ENCODE data around the gene APOLD1.

The APOLD1 gene

DNA sequence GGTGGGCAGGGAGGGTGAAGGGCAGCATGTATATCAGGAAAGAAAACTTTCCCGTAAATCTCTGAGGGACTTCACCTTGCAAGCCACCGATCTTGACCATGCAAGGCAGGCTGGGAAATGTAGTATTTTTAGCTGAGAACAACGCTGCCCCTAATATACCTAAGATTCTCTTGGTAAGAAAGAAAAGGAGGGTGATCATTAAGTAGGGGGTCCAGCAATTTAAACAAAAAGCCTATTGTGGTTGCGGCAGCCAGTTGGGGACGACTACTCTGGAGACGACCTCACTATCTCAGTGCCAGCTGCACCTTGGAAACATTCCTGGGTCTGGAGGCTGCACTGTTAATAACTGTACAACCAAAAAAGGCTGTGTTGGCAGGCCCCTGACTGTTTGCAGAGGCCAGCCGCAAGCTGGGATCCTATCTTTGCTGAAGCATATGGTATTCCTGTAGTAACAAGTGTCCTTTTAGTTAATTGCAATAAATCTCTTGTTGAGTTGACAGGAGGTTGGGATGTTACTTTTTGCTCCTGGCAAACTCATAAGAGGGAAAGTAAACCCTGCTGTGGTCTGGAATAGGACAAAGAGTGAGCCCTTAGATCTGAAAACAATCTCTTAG, 6.4 kb downstream of the APOLD1 start:
- no peak overlapping the region for H3K4me2 ChIP-seq (ENCODE audit: low read depth, low read length, poor library complexity, severe bottlenecking)
- H3K36me3 ChIP-seq (ENCODE audit: low read length), result no peaks in the 10 kb centered on the region
- H3K27ac ChIP-seq (ENCODE audit: low read depth, low read length), result no peak overlapping the region
- peaks cover 7% of the 10 kb centered on the region; the same call in 1 of the 2 replicates for H3F3A ChIP-seq (ENCODE audit: insufficient read depth)
- no peak overlapping the region for H3K4me3 ChIP-seq (ENCODE audit: insufficient read depth, low read length, poor library complexity, severe bottlenecking)
- H3K79me2 ChIP-seq (ENCODE audit: insufficient read depth, low read length), result no peaks in the 10 kb centered on the region
- H2AFZ ChIP-seq (ENCODE audit: low read depth, low read length, severe bottlenecking), result no peak overlapping the region
- H3K9me3 ChIP-seq (ENCODE audit: insufficient read depth, low read length), result no peaks in the 10 kb centered on the region
- H4K20me1 ChIP-seq (ENCODE audit: low read depth, low read length), result no peaks in the 10 kb centered on the region
- TF ChIP-seq EZH2phosphoT487 (conservative IDR thresholded peaks at IDR 0.05; ENCODE audit: low read length), result no peak
- TF ChIP-seq, protein P1, sequence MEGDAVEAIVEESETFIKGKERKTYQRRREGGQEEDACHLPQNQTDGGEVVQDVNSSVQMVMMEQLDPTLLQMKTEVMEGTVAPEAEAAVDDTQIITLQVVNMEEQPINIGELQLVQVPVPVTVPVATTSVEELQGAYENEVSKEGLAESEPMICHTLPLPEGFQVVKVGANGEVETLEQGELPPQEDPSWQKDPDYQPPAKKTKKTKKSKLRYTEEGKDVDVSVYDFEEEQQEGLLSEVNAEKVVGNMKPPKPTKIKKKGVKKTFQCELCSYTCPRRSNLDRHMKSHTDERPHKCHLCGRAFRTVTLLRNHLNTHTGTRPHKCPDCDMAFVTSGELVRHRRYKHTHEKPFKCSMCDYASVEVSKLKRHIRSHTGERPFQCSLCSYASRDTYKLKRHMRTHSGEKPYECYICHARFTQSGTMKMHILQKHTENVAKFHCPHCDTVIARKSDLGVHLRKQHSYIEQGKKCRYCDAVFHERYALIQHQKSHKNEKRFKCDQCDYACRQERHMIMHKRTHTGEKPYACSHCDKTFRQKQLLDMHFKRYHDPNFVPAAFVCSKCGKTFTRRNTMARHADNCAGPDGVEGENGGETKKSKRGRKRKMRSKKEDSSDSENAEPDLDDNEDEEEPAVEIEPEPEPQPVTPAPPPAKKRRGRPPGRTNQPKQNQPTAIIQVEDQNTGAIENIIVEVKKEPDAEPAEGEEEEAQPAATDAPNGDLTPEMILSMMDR (IDR thresholded peaks at IDR 0.05; ENCODE audit: insufficient read depth, low read length, poor library complexity, severe bottlenecking), result no peak
- no peak overlapping the region for H3K9ac ChIP-seq (ENCODE audit: low read length)
- no peaks in the 10 kb centered on the region for H3K9me2 ChIP-seq (replicated peaks; ENCODE audit: insufficient read depth, low read length)
- no peaks in the 10 kb centered on the region for H3K27me3 ChIP-seq (ENCODE audit: low read length)

DNA sequence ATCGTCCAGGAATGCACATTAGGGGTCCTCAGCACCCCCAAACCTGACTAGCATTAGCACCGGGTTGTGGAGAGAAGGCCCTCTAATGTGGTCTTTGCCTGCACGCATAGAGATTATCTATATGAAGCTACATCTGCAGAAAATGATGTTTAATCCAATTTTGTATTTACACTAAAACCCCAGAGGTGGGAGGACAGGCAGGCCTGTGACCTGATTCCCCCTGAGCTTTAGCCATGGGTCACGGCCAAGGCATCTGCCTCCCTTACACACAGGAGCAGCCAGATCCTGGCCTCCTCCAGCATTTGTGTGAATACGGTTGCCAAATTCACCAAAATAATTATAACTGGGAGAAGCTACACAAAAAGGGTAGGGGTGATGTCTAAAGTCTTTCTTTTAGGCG, 7.0 kb downstream of the APOLD1 start:
- Histone ChIP-seq H3F3A (ENCODE audit: insufficient read depth) (peaks cover 7% of the 10 kb centered on the region; the same call in 1 of the 2 replicates), H3K4me3 (ENCODE audit: insufficient read depth, low read length, poor library complexity, severe bottlenecking) (no peak overlapping the region), H3K9me3 (ENCODE audit: insufficient read depth, low read length) (no peaks in the 10 kb centered on the region), H3K9me2 (replicated peaks; ENCODE audit: insufficient read depth, low read length) (no peaks in the 10 kb centered on the region), H2AFZ (ENCODE audit: low read depth, low read length, severe bottlenecking) (no peak overlapping the region), H3K79me2 (ENCODE audit: insufficient read depth, low read length) (no peaks in the 10 kb centered on the region), H3K27me3 (ENCODE audit: low read length) (no peaks in the 10 kb centered on the region), H4K20me1 (ENCODE audit: low read depth, low read length) (no peaks in the 10 kb centered on the region), H3K9ac (ENCODE audit: low read length) (no peak overlapping the region), H3K36me3 (ENCODE audit: low read length) (no peaks in the 10 kb centered on the region), H3K4me2 (ENCODE audit: low read depth, low read length, poor library complexity, severe bottlenecking) (no peak overlapping the region), H3K27ac (ENCODE audit: low read depth, low read length) (no peak overlapping the region)
- TF ChIP-seq, protein P1 (IDR thresholded peaks at IDR 0.05; ENCODE audit: insufficient read depth, low read length, poor library complexity, severe bottlenecking), result no peak
- TF ChIP-seq EZH2phosphoT487 (conservative IDR thresholded peaks at IDR 0.05; ENCODE audit: low read length), result no peak

DNA sequence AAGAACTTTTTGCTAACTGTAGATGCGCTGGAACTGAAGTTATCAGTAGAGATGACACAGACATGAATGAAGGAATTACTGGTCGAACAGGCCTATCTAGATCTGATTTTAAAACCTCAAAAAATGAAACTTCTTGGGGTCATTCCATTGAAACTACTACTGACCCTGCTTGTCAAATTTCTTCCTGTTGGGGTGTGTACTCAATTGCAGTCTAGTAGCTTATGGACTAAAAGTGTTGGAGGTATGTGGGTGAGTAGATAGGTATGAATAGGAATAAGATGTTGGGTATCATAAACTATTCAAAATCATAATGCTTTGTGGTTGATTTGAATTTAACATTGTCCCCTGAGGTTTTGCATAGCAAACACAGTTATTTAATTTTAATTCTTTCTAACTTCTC, 9.2 kb downstream of the APOLD1 start:
- no peaks in the 10 kb centered on the region for H3F3A ChIP-seq (ENCODE audit: insufficient read depth)
- no peak overlapping the region for H3K4me3 ChIP-seq (ENCODE audit: insufficient read depth, low read length, poor library complexity, severe bottlenecking)
- H3K9me2 ChIP-seq (replicated peaks; ENCODE audit: insufficient read depth, low read length), result no peaks in the 10 kb centered on the region
- no peaks in the 10 kb centered on the region for H3K79me2 ChIP-seq (ENCODE audit: insufficient read depth, low read length)
- no peak overlapping the region for H3K4me2 ChIP-seq (ENCODE audit: low read depth, low read length, poor library complexity, severe bottlenecking)
- H3K27me3 ChIP-seq (ENCODE audit: low read length), result no peaks in the 10 kb centered on the region
- H4K20me1 ChIP-seq (ENCODE audit: low read depth, low read length), result no peaks in the 10 kb centered on the region
- H3K9me3 ChIP-seq (ENCODE audit: insufficient read depth, low read length), result no peaks in the 10 kb centered on the region
- H2AFZ ChIP-seq (ENCODE audit: low read depth, low read length, severe bottlenecking), result no peak overlapping the region
- no peak for TF ChIP-seq EZH2phosphoT487 (conservative IDR thresholded peaks at IDR 0.05; ENCODE audit: low read length)
- TF ChIP-seq, protein P1 (IDR thresholded peaks at IDR 0.05; ENCODE audit: insufficient read depth, low read length, poor library complexity, severe bottlenecking), result no peak
- H3K36me3 ChIP-seq (ENCODE audit: low read length), result no peaks in the 10 kb centered on the region
- no peak overlapping the region for H3K9ac ChIP-seq (ENCODE audit: low read length)
- no peak overlapping the region for H3K27ac ChIP-seq (ENCODE audit: low read depth, low read length)

All from SU-DHL-6 (cell line).